ENCODE results near the gene GALNT13. TPM values are rescaled to one million over a fixed set of nuclear protein-coding genes. Genes with fewer than 3 reads are reported as not detected.

The GALNT13 gene
- total RNA-seq, 1 donor from 2014 or later = 7.2 TPM

GRCh38 chr2:154132827-154133226 is 261.1 kb downstream of the GALNT13 start:
- Mint-ChIP-seq H3K9me3 (ENCODE audit: low read depth) (no peaks in the 10 kb centered on the region), H3K4me3 (ENCODE audit: low read depth) (no peak overlapping the region), H3K36me3 (ENCODE audit: insufficient read depth) (no peaks in the 10 kb centered on the region), H3K27ac (no peak overlapping the region), H3K4me1 (ENCODE audit: low read depth) (no peaks in the 10 kb centered on the region), H3K27me3 (no peaks in the 10 kb centered on the region)
- DNase-seq (ENCODE audit: low spot score, unreplicated experiment) = no peak
- TF ChIP-seq CTCF (IDR thresholded peaks at IDR 0.05; ENCODE audit: unreplicated experiment) = no peak

- Mint-ChIP-seq H3K27ac (no peak overlapping the region), H3K4me3 (ENCODE audit: low read depth) (no peak overlapping the region), H3K4me1 (ENCODE audit: low read depth) (no peaks in the 10 kb centered on the region), H3K27me3 (no peaks in the 10 kb centered on the region), H3K9me3 (ENCODE audit: low read depth) (no peaks in the 10 kb centered on the region), H3K36me3 (ENCODE audit: insufficient read depth) (no peaks in the 10 kb centered on the region)
- no peak for TF ChIP-seq CTCF (IDR thresholded peaks at IDR 0.05; ENCODE audit: unreplicated experiment)
- no peak for DNase-seq (ENCODE audit: low spot score, unreplicated experiment)
Measured at GRCh38 chr2:154133823-154134222, 262.1 kb downstream of the GALNT13 start.

GRCh38 chr2:154140249-154141025 is 268.7 kb downstream of the GALNT13 start:
- no peak for TF ChIP-seq CTCF (IDR thresholded peaks at IDR 0.05; ENCODE audit: unreplicated experiment)
- no peak overlapping the region for H3K4me3 Mint-ChIP-seq (ENCODE audit: low read depth)
- H3K4me1 Mint-ChIP-seq (ENCODE audit: low read depth) = no peaks in the 10 kb centered on the region
- H3K36me3 Mint-ChIP-seq (ENCODE audit: insufficient read depth) = no peaks in the 10 kb centered on the region
- H3K9me3 Mint-ChIP-seq (ENCODE audit: low read depth) = no peaks in the 10 kb centered on the region
- no peak overlapping the region for H3K27ac Mint-ChIP-seq
- DNase-seq (ENCODE audit: low spot score, unreplicated experiment) = no peak
- H3K27me3 Mint-ChIP-seq = no peaks in the 10 kb centered on the region

GRCh38 chr2:154142480-154142879 is 270.8 kb downstream of the GALNT13 start:
- no peaks in the 10 kb centered on the region for H3K9me3 Mint-ChIP-seq (ENCODE audit: low read depth)
- TF ChIP-seq CTCF (IDR thresholded peaks at IDR 0.05; ENCODE audit: unreplicated experiment) = no peak
- no peak overlapping the region for H3K4me3 Mint-ChIP-seq (ENCODE audit: low read depth)
- no peaks in the 10 kb centered on the region for H3K27me3 Mint-ChIP-seq
- no peaks in the 10 kb centered on the region for H3K36me3 Mint-ChIP-seq (ENCODE audit: insufficient read depth)
- no peak for DNase-seq (ENCODE audit: low spot score, unreplicated experiment)
- no peaks in the 10 kb centered on the region for H3K4me1 Mint-ChIP-seq (ENCODE audit: low read depth)
- H3K27ac Mint-ChIP-seq = no peak overlapping the region

GRCh38 chr2:154143105-154143504 is 271.4 kb downstream of the GALNT13 start:
- no peaks in the 10 kb centered on the region for H3K27me3 Mint-ChIP-seq
- H3K9me3 Mint-ChIP-seq (ENCODE audit: low read depth) = no peaks in the 10 kb centered on the region
- H3K36me3 Mint-ChIP-seq (ENCODE audit: insufficient read depth) = no peaks in the 10 kb centered on the region
- H3K4me3 Mint-ChIP-seq (ENCODE audit: low read depth) = no peak overlapping the region
- no peaks in the 10 kb centered on the region for H3K4me1 Mint-ChIP-seq (ENCODE audit: low read depth)
- H3K27ac Mint-ChIP-seq = no peak overlapping the region
- TF ChIP-seq CTCF (IDR thresholded peaks at IDR 0.05; ENCODE audit: unreplicated experiment) = no peak
- no peak for DNase-seq (ENCODE audit: low spot score, unreplicated experiment)

Measured in progenitor cell of endocrine pancreas (in vitro differentiated cells).